HEK293 (cell line): Measurements from ENCODE around the gene TMEM98.

Source experiments
- CTCF ChIA-PET: fragments of 350-600 bp; formaldehyde crosslinking; extraction: SDS; loops from one replicate; lab custom pipeline; 2021; ENCODE audit warnings: antibody characterized with exemption; lab: Yijun Ruan, JAX
- POLR2A ChIA-PET: fragments of 300-600 bp; formaldehyde crosslinking; extraction: SDS; loops from one replicate; lab custom pipeline; 2020; ENCODE audit warnings: antibody characterized with exemption, inconsistent platforms; lab: Yijun Ruan, JAX
- H3K27ac ChIP-seq: fragments of 200-500 bp; sonication (Bioruptor generic); 2 replicates; pipeline ENCODE4 v1.5.1; 2014; ENCODE audit warnings: low read depth, low read length, control low read depth, inconsistent platforms; ENCODE audit errors: extremely low read depth
- H3K36me3 ChIP-seq, 2 experiments: fragments of 200-500 bp in 1 of 2; sonication (Bioruptor generic) in 1 of 2; 1 replicate in 1 of 2; 2 replicates in 1 of 2; pipeline ENCODE4 v1.5.1; 2014 to 2017; ENCODE audit warnings: inconsistent platforms in 2 of 2, low read length in 2 of 2; ENCODE audit not compliant: control insufficient read depth in 2 of 2, insufficient read depth in 1 of 2
- H3K4me1 ChIP-seq: fragments of 200-500 bp; sonication (Bioruptor generic); 2 replicates; pipeline ENCODE4 v1.5.1; 2014; ENCODE audit warnings: mild to moderate bottlenecking, low read length, inconsistent platforms; ENCODE audit not compliant: control insufficient read depth, insufficient read depth
- H3K4me3 ChIP-seq: 2 replicates; pipeline ENCODE4 v1.5.1; 2011; ENCODE audit warnings: low read depth, mild to moderate bottlenecking, control low read depth, low read length, moderate library complexity
- H3K9me3 ChIP-seq: fragments of 200-500 bp; sonication (Bioruptor generic); 2 replicates; pipeline ENCODE4 v1.5.1; 2014; ENCODE audit warnings: low read depth, low read length, inconsistent platforms; ENCODE audit not compliant: control insufficient read depth, insufficient read depth
- HOXC10 ChIP-seq: sonication (generic); formaldehyde crosslinking; IDR thresholded peaks from 2 replicates; pipeline ENCODE4 v1.8.1; 2023; ENCODE audit warnings: mild to moderate bottlenecking, missing genetic modification reagents
- KLF17 ChIP-seq: fragments of 450-650 bp; formaldehyde crosslinking; IDR thresholded peaks from 2 replicates; pipeline ENCODE4 v1.5.1; 2016; ENCODE audit warnings: missing biosample characterization, missing genetic modification characterization
- MEIS1 ChIP-seq: sonication (generic); formaldehyde crosslinking; IDR thresholded peaks from 2 replicates; pipeline ENCODE4 v1.8.1; 2022; ENCODE audit warnings: missing genetic modification reagents, mild to moderate bottlenecking, borderline replicate concordance
- PRDM1 ChIP-seq: fragments of 450-650 bp; formaldehyde crosslinking; IDR thresholded peaks from 2 replicates; pipeline ENCODE4; 2016; ENCODE audit warnings: missing biosample characterization, missing genetic modification characterization
- ZBTB8A ChIP-seq: fragments of 450-650 bp; formaldehyde crosslinking; IDR thresholded peaks from 2 replicates; pipeline ENCODE4 v1.5.1; 2016; ENCODE audit warnings: missing biosample characterization, missing genetic modification characterization
- ZFP3 ChIP-seq: fragments of 450-650 bp; formaldehyde crosslinking; IDR thresholded peaks from 2 replicates; pipeline ENCODE4 v1.5.1; 2016; ENCODE audit warnings: low read depth, missing biosample characterization, missing genetic modification characterization
- ZFP69B ChIP-seq: fragments of 450-650 bp; formaldehyde crosslinking; IDR thresholded peaks from 2 replicates; pipeline ENCODE4 v1.5.1; 2016; ENCODE audit warnings: missing biosample characterization, missing genetic modification characterization
- ZNF146 ChIP-seq: fragments of 450-650 bp; formaldehyde crosslinking; IDR thresholded peaks from 2 replicates; pipeline ENCODE4 v1.5.1; 2016; ENCODE audit warnings: missing biosample characterization, missing genetic modification characterization
- ZNF174 ChIP-seq: fragments of 450-650 bp; formaldehyde crosslinking; IDR thresholded peaks from 2 replicates; pipeline ENCODE4 v1.5.0; 2017; ENCODE audit warnings: missing biosample characterization, mild to moderate bottlenecking, missing genetic modification characterization
- ZNF202 ChIP-seq: fragments of 450-650 bp; formaldehyde crosslinking; IDR thresholded peaks from 2 replicates; pipeline ENCODE4 v1.5.1; 2016; ENCODE audit warnings: missing biosample characterization, missing genetic modification characterization, borderline replicate concordance
- ZNF280C ChIP-seq: fragments of 450-650 bp; formaldehyde crosslinking; IDR thresholded peaks from 2 replicates; pipeline ENCODE4 v1.5.1; 2016; ENCODE audit warnings: missing biosample characterization, missing genetic modification characterization
- ZNF280D ChIP-seq: fragments of 450-650 bp; formaldehyde crosslinking; IDR thresholded peaks from 2 replicates; pipeline ENCODE4 v1.5.1; 2016; ENCODE audit warnings: missing biosample characterization, missing genetic modification characterization
- ZNF292 ChIP-seq: fragments of 450-650 bp; formaldehyde crosslinking; IDR thresholded peaks from 2 replicates; pipeline ENCODE4 v1.5.1; 2016; ENCODE audit warnings: low read depth, missing biosample characterization, missing genetic modification characterization, borderline replicate concordance
- ZNF404 ChIP-seq: fragments of 450-650 bp; formaldehyde crosslinking; IDR thresholded peaks from 2 replicates; pipeline ENCODE4 v1.5.1; 2017; ENCODE audit warnings: missing biosample characterization, missing genetic modification characterization
- ZNF449 ChIP-seq: fragments of 450-650 bp; formaldehyde crosslinking; IDR thresholded peaks from 2 replicates; pipeline ENCODE4 v1.5.1; 2017; ENCODE audit warnings: missing biosample characterization, mild to moderate bottlenecking, missing genetic modification characterization, moderate library complexity
- ZNF571 ChIP-seq: fragments of 450-650 bp; formaldehyde crosslinking; IDR thresholded peaks from 2 replicates; pipeline ENCODE4 v1.5.0; 2017; ENCODE audit warnings: missing biosample characterization, missing genetic modification characterization
- ZNF580 ChIP-seq: fragments of 450-650 bp; formaldehyde crosslinking; IDR thresholded peaks from 2 replicates; pipeline ENCODE4 v1.5.1; 2016; ENCODE audit warnings: missing biosample characterization, missing genetic modification characterization
- ZNF600 ChIP-seq: fragments of 450-650 bp; formaldehyde crosslinking; IDR thresholded peaks from 2 replicates; pipeline ENCODE4 v1.5.1; 2016; ENCODE audit warnings: missing biosample characterization, missing genetic modification characterization
- ZNF677 ChIP-seq: fragments of 450-650 bp; IDR thresholded peaks from 2 replicates; pipeline ENCODE4 v1.5.0; 2018; ENCODE audit warnings: missing biosample characterization, mild to moderate bottlenecking, missing genetic modification characterization, moderate library complexity
- ZNF768 ChIP-seq: fragments of 450-650 bp; formaldehyde crosslinking; IDR thresholded peaks from 2 replicates; pipeline ENCODE4 v1.5.1; 2018; ENCODE audit warnings: missing biosample characterization, mild to moderate bottlenecking, missing genetic modification characterization
- ZSCAN4 ChIP-seq: fragments of 450-650 bp; formaldehyde crosslinking; IDR thresholded peaks from 2 replicates; pipeline ENCODE4 v1.5.1; 2017; ENCODE audit warnings: missing biosample characterization, missing genetic modification characterization

TMEM98 gene

GRCh38 chr17:32929588-32929987, 1.6 kb downstream of the TMEM98 start:
- TF ChIP-seq ZNF202 (tag by site-specific recombination) (no peak), ZNF174 (no peak), ZNF571 (tag by site-specific recombination) (no peak), ZNF146 (tag by site-specific recombination) (no peak), ZFP3 (tag by site-specific recombination) (peak; percentile 95), PRDM1 (tag by site-specific recombination) (peak; percentile 50; the same call in 1 of the 2 replicates), KLF17 (tag by site-specific recombination) (no peak), ZBTB8A (tag by site-specific recombination) (no peak), ZFP69B (no peak), ZNF768 (tag by site-specific recombination) (no peak)
- ChIA-PET CTCF (interaction anchor here (0.7 to 1.4 kb wide), 4 partner anchors 12 to 146 kb away, joined by 3 to 11 read pairs (median 6); no protein-coding TSS in a partner anchor), POLR2A (interaction anchor here (1.1 to 1.7 kb wide), 2 partner anchors 53 to 58 kb away, joined by 3 to 5 read pairs; partner anchors contain the start of gene MYO1D)
- no peak overlapping the region for H3K4me3 ChIP-seq
- peaks cover 6 to 32% of the 10 kb centered on the region in 2 experiments; a peak in 2 of 3 replicates for H3K36me3 ChIP-seq
- H3K9me3 ChIP-seq: no peaks in the 10 kb centered on the region
- peaks cover 10% of the 10 kb centered on the region for H3K4me1 ChIP-seq
- H3K27ac ChIP-seq: no peak overlapping the region

GRCh38 chr17:32930512-32930911, 2.6 kb downstream of the TMEM98 start:
- TF ChIP-seq HOXC10 (CRISPR knock-in tag) (no peak), ZNF449 (no peak), ZNF580 (tag by site-specific recombination) (0 out of 2 replicates have a peak, but pooled peaks have one; percentile 37), ZNF677 (tag by site-specific recombination) (no peak), PRDM1 (tag by site-specific recombination) (peak; percentile 60), ZNF280D (tag by site-specific recombination) (no peak), ZSCAN4 (tag by site-specific recombination) (no peak), ZNF404 (tag by site-specific recombination) (no peak), MEIS1 (CRISPR knock-in tag) (no peak), ZNF280C (tag by site-specific recombination) (no peak), ZNF292 (tag by site-specific recombination) (no peak), ZNF600 (tag by site-specific recombination) (no peak)
- H3K9me3 ChIP-seq: no peaks in the 10 kb centered on the region
- ChIA-PET POLR2A (interaction anchor here (0.6 kb wide), 1 partner anchor 31 kb away, joined by 3 read pairs; no protein-coding TSS in a partner anchor), CTCF (no interaction called here)
- H3K36me3 ChIP-seq: peaks cover 6 to 40% of the 10 kb centered on the region in 2 experiments; a peak in 2 of 3 replicates
- no peak overlapping the region for H3K27ac ChIP-seq
- H3K4me1 ChIP-seq: peaks cover 10% of the 10 kb centered on the region
- H3K4me3 ChIP-seq: no peak overlapping the region
